Vagina (tissue), 2 donors: ENCODE results near the gene ZNRF1.

Experiments used
- POLR2A ChIP-seq, 2 donors: fragments of 450-650 bp; IDR thresholded peaks; one replicate each; pipeline ENCODE4 v1.6.1; 2017; ENCODE audit warnings: antibody characterized with exemption in 2 of 2, mild to moderate bottlenecking in 2 of 2, moderate library complexity in 2 of 2
- POLR2AphosphoS5 ChIP-seq, 2 donors: sonication (generic); formaldehyde crosslinking; IDR thresholded peaks; one replicate each; pipeline ENCODE4 v1.9.0; 2017; ENCODE audit warnings: antibody characterized with exemption in 2 of 2, mild to moderate bottlenecking in 2 of 2, low read depth in 1 of 2; ENCODE audit not compliant: insufficient read depth in 1 of 2
- TF ChIP-seq, protein P1 (sequence below), 3 experiments: fragments of 450-650 bp in 2 of 3; fragments of 200-600 bp in 1 of 3; sonication (generic) in 1 of 3; IDR thresholded peaks; one replicate each; pipeline ENCODE4 v1.5.1; 2017 to 2019; ENCODE audit warnings: antibody characterized with exemption in 3 of 3, mild to moderate bottlenecking in 2 of 3, moderate library complexity in 2 of 3

DNA sequence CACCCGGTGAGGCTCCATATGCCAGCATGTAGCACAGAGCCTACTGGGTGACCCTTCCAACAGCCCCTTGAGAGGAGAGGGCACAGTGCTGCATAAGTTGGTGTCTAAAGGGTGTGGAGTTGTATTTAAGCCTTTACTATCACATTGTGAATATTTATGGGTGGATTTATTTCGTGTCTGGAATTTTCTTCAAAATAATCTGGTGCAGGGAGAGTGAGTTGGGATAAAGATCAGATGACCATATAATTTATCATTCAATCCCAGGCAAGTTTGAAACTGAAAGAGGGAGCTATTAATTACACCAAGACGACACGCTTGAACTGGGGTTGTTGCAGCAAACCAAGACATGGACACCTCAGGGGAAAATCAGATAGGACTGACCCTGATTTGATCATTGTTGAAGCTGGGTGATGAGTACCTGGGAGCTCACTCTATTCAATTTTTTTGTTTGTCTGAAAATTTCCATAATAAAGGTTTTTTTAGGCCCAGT is 75.5 kb downstream of the ZNRF1 start:
- TF ChIP-seq, protein P1, sequence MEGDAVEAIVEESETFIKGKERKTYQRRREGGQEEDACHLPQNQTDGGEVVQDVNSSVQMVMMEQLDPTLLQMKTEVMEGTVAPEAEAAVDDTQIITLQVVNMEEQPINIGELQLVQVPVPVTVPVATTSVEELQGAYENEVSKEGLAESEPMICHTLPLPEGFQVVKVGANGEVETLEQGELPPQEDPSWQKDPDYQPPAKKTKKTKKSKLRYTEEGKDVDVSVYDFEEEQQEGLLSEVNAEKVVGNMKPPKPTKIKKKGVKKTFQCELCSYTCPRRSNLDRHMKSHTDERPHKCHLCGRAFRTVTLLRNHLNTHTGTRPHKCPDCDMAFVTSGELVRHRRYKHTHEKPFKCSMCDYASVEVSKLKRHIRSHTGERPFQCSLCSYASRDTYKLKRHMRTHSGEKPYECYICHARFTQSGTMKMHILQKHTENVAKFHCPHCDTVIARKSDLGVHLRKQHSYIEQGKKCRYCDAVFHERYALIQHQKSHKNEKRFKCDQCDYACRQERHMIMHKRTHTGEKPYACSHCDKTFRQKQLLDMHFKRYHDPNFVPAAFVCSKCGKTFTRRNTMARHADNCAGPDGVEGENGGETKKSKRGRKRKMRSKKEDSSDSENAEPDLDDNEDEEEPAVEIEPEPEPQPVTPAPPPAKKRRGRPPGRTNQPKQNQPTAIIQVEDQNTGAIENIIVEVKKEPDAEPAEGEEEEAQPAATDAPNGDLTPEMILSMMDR (IDR thresholded peaks at IDR 0.05) = no peak
- TF ChIP-seq POLR2AphosphoS5 (IDR thresholded peaks at IDR 0.05; ENCODE audit: insufficient read depth in 1 of 2, low read depth in 1 of 2) = no peak
- no peak for TF ChIP-seq POLR2A (IDR thresholded peaks at IDR 0.05)
